Ovary (tissue), 9 donors: ENCODE data around the gene CREB3L1. TPM values are rescaled to one million over a fixed set of nuclear protein-coding genes. Genes with fewer than 3 reads are reported as not detected.

Experiments used
- DNase-seq, 5 donors: peaks; one replicate each; pipeline ENCODE4 v3.0.0-alpha.2; 2019 to 2020
- H3K27ac ChIP-seq, 2 donors: fragments of 200-600 bp; one replicate each; pipeline versions ENCODE4 v1.5.1 to v1.8.0; 2019 to 2022
- H3K27me3 ChIP-seq: fragments of 200-600 bp; one replicate; pipeline ENCODE4 v1.8.0; 2022
- H3K36me3 ChIP-seq: fragments of 200-600 bp; sonication (generic); one replicate; pipeline ENCODE4 v1.5.1; 2019
- H3K4me1 ChIP-seq: one replicate; pipeline ENCODE4 v1.8.1; 2013; ENCODE audit warnings: mild to moderate bottlenecking, moderate library complexity; ENCODE audit not compliant: insufficient read depth
- H3K4me3 ChIP-seq: fragments of 200-600 bp; sonication (generic); one replicate; pipeline ENCODE4 v1.5.1; 2017
- H3K9me3 ChIP-seq, 2 donors: fragments of 200-600 bp in 1 of 2; sonication (generic) in 1 of 2; one replicate each; pipeline versions ENCODE4 v1.5.1 to v1.8.1; 2013 to 2019; ENCODE audit warnings: mild to moderate bottlenecking in 1 of 2, moderate library complexity in 1 of 2
- CTCF ChIP-seq, 3 donors: fragments of 450-650 bp in 2 of 3; fragments of 200-600 bp in 1 of 3; IDR thresholded peaks; one replicate each; pipeline versions ENCODE4 v1.5.1 to v1.8.0; 2016 to 2022; ENCODE audit warnings: antibody characterized with exemption in 3 of 3, mild to moderate bottlenecking in 1 of 3
- EP300 ChIP-seq: sonication (generic); formaldehyde crosslinking; IDR thresholded peaks from one replicate; pipeline ENCODE4 v1.6.1; 2017; ENCODE audit warnings: antibody characterized with exemption
- POLR2A ChIP-seq: fragments of 450-650 bp; IDR thresholded peaks from one replicate; pipeline ENCODE4 v1.6.1; 2017; ENCODE audit warnings: antibody characterized with exemption, mild to moderate bottlenecking, moderate library complexity
- WGBS, 3 donors: extraction: QIAGEN DNeasy Blood & Tissue Kit in 1 of 3; methylation state at CpG; one replicate each; pipeline versions ENCODE4 v1.1.5 to v1.1.7; 2013 to 2017; 5-methylcytosine and 5-hydroxymethylcytosine counted together
- intact Hi-C, 4 donors: fragments of 100-400 bp; cut with DNase I; formaldehyde crosslinking; loops; one replicate each; pipeline versions ENCODE4 v1.11.0 to v1.15.1; 2022 to 2023
- polyA plus RNA-seq, 2 donors: library from polyadenylated mRNA; stranded (reverse); fragments of 200-250 nt in 1 of 2; fragments of 350-450 nt in 1 of 2; fragmentation: Illumina TruSeq in 1 of 2; extraction: RNeasy Lipid Tissue Mini Kit (QIAGEN cat#74804) in 1 of 2; gene quantifications; one replicate each; pipeline ENCODE4 v1.2.3, GENCODE V29; 2013 to 2014
- total RNA-seq, 7 donors: library from RNA; depleted of rRNA in 2 of 7; stranded (reverse); fragments of >200 nt in 2 of 7; fragmentation: NEBNext Ultra II Directional in 3 of 7; extraction: Animal tissue kit (Norgen Biotek cat#: 25700) in 3 of 7; gene quantifications; one replicate each; pipeline versions ENCODE4 v1.1.0 to v1.2.4, GENCODE V29; 2016 to 2023
- donor health status: DM: no; HTN: no; CAD: no; lungs with moderate emphysema.
- donor health status: DM: no; HTN: no; CAD: no.
- donor health status: Bipolar disorder and iron deficiency.
- donor health status: DM: yes; HTN: yes; CAD: no.
- donor health status: DM: no; HTN: no; CAD: no.
- donor health status: DM: yes; HTN: yes; CAD: no.

The CREB3L1 gene
- total and polyA plus RNA-seq, 9 donors, result 1.7 to 63.0 (median 7.5) TPM

- intact Hi-C loops, result no loop called here
Measured at GRCh38 chr11:46345881-46346484, 68.5 kb downstream of the CREB3L1 start.

GRCh38 chr11:46346886-46347636 is 69.6 kb downstream of the CREB3L1 start, which contains the start of gene DGKZ:
Gene DGKZ, plus strand, starts transcription at chr11:46347463. Its CDS starts 197 bp downstream, at chr11:46347660.
- TF ChIP-seq CTCF (IDR thresholded peaks at IDR 0.05) (peak in 2 of 3 donors; percentile 99), EP300 (no peak), POLR2A (no peak)
- no peaks in the 10 kb centered on the region for H3K36me3 ChIP-seq
- H3K4me3 ChIP-seq, result peak within 1 kb of the TSS; percentile 70
- H3K9me3 ChIP-seq, result no peaks in the 10 kb centered on the region
- H3K27ac ChIP-seq, result no peak within 1 kb of the TSS
- WGBS, 3 donors, result 6 to 14% (median 11%) methylated on average over 22 to 80 of the region's 80 CpGs
- intact Hi-C loops, result no loop called here
- peaks cover 21% of the 10 kb centered on the region for H3K4me1 ChIP-seq
- H3K27me3 ChIP-seq, result no peaks in the 10 kb centered on the region
- DNase-seq, result peak; percentile 83 to 94 (median 88)

More at GRCh38 chr11:46345881-46346484, 68.5 kb downstream of the CREB3L1 start:
- Histone ChIP-seq H3K27me3 (no peaks in the 10 kb centered on the region), H3K4me3 (no peak overlapping the region), H3K9me3 (no peaks in the 10 kb centered on the region), H3K4me1 (peaks cover 18% of the 10 kb centered on the region), H3K27ac (no peak overlapping the region), H3K36me3 (no peaks in the 10 kb centered on the region)
- WGBS, 3 donors, result 76 to 86% (median 85%) methylated on average over 10 of the region's 10 CpGs
- TF ChIP-seq POLR2A, result no peak
- DNase-seq, result no peak

GRCh38 chr11:46347637-46348311 is 70.3 kb downstream of the CREB3L1 start:
- TF ChIP-seq CTCF (IDR thresholded peaks at IDR 0.05) (no peak), EP300 (no peak), POLR2A (no peak)
- WGBS, 3 donors, result 11 to 13% (median 12%) methylated on average over 34 to 63 of the region's 63 CpGs
- intact Hi-C loops, result no loop called here
- peak overlapping the region; percentile 70 for H3K4me3 ChIP-seq
- H3K9me3 ChIP-seq, result no peaks in the 10 kb centered on the region
- DNase-seq, result peak; percentile 41 to 70 (median 64)
- peaks cover 27% of the 10 kb centered on the region for H3K4me1 ChIP-seq
- H3K27ac ChIP-seq, result no peak overlapping the region
- no peaks in the 10 kb centered on the region for H3K27me3 ChIP-seq
- H3K36me3 ChIP-seq, result no peaks in the 10 kb centered on the region

GRCh38 chr11:46348566-46349401 is 71.3 kb downstream of the CREB3L1 start:
- intact Hi-C loops, result no loop called here
- H3K36me3 ChIP-seq, result no peaks in the 10 kb centered on the region
- peak overlapping the region; percentile 70 for H3K4me3 ChIP-seq
- WGBS, 3 donors, result 74 to 76% (median 75%) methylated on average over 18 of the region's 18 CpGs
- TF ChIP-seq EP300, result no peak
- no peak for TF ChIP-seq CTCF (IDR thresholded peaks at IDR 0.05)
- no peak for TF ChIP-seq POLR2A
- no peak overlapping the region for H3K27ac ChIP-seq
- no peaks in the 10 kb centered on the region for H3K9me3 ChIP-seq
- H3K4me1 ChIP-seq, result peaks cover 28% of the 10 kb centered on the region
- no peaks in the 10 kb centered on the region for H3K27me3 ChIP-seq
- no peak for DNase-seq
